Head of caudate nucleus (tissue), 42 donors: Measurements from ENCODE around the gene DGCR8.
A peak's percentile ranks its signal among the peaks of the same experiment; 100 is the strongest.

Experiments
- DNase-seq, 42 donors: peaks; one replicate each; pipeline versions ENCODE4 v3.0.0 to v3.0.0-alpha.2; 2020 to 2021; ENCODE audit warnings: mixed read lengths in 7 of 42
- intact Hi-C: fragments of 100-400 bp; cut with DNase I; formaldehyde crosslinking; loops from one replicate; pipeline ENCODE4 v1.15.0; 2022

Gene DGCR8

GRCh38 chr22:20101638-20102037 is 21.6 kb downstream of the DGCR8 start:
- intact Hi-C loops, result no loop called here
- no peak for DNase-seq

DNA sequence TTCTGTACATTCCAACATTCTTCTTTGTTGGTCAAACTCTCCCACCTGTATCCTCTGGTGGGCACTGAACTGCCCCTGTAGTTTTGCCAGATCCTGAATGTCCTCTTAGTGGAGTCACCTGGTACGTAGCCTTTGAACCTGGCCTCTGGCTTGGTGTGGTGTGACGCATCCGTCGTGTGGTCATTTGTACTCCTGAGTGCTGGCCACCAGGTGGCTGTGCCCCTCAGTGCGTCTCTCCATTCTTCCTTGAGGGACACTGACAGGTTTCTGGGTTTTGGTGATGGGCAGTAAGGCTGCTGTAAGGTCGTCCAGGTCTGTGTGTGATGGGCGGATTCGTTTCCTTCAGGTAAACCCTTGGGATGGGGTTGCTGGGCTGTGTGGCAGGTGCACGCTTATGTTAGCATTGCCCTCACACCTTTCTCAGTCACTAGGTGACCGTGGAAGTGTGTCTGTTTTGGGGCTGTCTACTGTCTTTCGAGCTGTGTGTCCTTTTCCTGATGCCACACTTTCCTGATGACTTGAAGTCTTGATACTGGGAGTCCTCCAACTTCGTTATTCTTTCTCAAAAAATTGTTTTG is 22.3 kb downstream of the DGCR8 start:
- intact Hi-C loops, result no loop called here
- DNase-seq, result no peak

- intact Hi-C loops, result no loop called here
Measured at GRCh38 chr22:20105456-20106204, 25.6 kb downstream of the DGCR8 start.

DNA sequence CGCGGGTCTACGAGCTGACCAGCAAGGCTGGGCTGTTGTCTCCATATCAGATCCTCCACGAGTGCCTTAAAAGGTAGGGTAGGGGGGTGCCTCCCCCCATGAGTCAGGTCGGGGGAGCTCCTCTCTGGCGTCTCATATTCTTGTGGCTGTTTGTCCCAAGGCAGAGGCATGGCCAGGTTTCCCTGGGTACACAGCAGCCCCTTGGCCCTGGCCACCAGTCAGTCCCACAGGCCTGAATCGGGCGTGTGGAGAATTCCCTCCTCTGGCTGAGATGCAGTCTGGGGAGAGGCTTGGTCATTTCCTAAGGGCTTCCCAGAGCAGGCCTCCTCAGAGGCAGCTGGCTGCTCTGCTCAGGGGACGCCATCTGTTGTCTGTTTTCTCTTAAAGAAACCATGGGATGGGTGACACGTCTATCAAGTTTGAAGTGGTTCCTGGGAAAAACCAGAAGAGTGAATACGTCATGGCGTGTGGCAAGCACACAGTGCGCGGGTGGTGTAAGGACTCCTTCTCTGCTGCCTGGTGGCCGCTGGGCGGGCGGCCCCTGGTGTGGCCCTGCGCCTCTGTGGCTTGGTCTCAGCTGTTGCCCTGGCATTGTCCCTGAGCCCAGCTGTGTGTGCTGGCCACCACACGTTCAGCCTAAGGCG is 26.3 kb downstream of the DGCR8 start:
- DNase-seq, result peak in 4 of 42 donors; percentile 33 to 58 (median 44)
- intact Hi-C loops, result no loop called here

More at GRCh38 chr22:20105456-20106204, 25.6 kb downstream of the DGCR8 start:
- DNase-seq, result no peak

GRCh38 chr22:20106849-20107237 is 26.8 kb downstream of the DGCR8 start:
- DNase-seq, result no peak
- intact Hi-C loops, result no loop called here

DNA sequence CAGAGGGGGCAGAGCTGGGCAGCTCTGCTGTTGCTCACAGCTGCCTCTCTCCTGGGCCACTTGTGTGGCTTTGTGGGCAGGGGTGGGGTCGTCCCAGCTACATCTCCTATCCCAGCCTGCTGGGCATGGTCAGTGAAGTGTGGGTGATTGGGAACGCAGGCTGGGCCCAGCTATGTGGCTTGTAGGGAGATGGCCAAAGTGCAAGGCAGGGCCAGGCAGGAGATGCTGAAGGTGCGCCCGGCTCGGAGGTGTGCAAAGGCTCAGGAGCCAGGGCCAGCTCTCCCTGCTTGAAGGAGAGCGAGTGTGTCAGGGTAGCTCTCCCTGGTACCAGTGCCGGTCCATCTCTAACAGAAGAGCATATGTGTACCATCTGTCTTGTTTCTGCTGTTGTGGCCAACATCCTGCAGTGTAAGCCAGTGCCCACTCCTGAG is 27.4 kb downstream of the DGCR8 start:
- no peak for DNase-seq
- intact Hi-C loops, result no loop called here

- intact Hi-C loops, result no loop called here
- peak in 1 of 42 donors; percentile 37 for DNase-seq
Measured at GRCh38 chr22:20107951-20108756, 28.1 kb downstream of the DGCR8 start.

- DNase-seq, result no peak
- intact Hi-C loops, result no loop called here
Measured at GRCh38 chr22:20108757-20109230, 28.8 kb downstream of the DGCR8 start.

GRCh38 chr22:20109411-20110358 is 29.6 kb downstream of the DGCR8 start:
- intact Hi-C loops, result no loop called here
- DNase-seq, result no peak

DNA sequence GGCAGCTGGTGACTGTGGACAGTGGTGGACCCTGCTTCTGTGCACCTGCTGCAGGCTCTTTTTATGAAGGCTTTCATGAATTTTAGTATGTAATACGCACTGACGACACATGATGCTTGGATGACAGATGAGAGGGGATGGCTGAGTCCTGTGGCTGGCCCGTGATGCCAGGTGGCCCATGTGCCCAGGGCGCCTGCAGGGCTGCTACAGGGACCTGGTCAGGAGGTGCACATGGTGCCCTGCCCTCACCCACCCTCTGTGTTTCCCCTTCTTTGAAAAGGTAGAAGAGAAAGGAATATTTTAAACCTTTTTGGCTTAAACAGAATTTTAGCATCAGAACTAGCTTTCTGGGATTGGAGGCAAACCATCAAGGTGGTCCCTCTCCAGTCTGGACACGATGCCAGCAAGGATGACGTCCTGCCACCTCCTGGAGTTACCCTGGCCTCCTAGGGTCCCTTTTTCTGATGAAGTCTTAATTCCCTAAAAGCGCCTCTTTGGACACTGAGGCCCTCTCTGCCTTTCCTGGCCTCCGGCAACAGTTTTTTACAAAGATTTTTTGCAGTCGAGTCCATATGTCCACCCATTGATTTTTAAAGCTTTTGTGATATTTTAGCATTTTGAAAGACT is 30.4 kb downstream of the DGCR8 start:
- intact Hi-C loops, result no loop called here
- no peak for DNase-seq

DNA sequence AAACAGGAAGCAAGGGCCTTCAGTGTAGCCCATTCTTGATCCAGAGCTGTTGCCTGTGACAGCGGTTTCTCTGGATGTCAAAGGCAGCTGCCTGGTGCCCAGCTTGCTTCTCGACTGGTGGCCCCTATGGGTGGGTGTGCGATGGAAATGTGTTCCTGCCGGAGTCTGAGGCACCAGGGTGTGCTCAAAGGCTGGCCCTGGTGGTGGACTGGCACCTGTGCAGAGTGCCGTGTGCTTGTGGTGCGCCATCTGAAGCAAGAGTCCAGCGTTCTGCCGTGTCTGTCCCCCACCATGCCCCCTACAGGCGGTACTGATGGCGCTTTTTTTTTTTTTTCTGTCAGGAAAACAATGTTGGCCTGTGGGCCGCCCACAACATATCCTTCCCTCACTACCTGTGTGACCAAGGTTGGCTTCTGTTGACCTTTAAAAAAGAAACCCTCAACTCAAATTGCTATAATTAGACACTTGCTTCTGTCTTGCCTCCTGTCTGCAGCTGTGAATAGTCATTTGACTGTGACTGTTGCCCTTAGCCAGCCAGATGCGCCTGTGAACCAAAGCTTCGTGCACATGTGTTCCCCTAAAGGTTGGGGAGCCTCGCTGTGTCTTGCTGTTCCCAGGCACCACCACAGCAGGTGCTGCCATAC is 31.1 kb downstream of the DGCR8 start:
- no peak for DNase-seq
- intact Hi-C loops, result no loop called here

DNA sequence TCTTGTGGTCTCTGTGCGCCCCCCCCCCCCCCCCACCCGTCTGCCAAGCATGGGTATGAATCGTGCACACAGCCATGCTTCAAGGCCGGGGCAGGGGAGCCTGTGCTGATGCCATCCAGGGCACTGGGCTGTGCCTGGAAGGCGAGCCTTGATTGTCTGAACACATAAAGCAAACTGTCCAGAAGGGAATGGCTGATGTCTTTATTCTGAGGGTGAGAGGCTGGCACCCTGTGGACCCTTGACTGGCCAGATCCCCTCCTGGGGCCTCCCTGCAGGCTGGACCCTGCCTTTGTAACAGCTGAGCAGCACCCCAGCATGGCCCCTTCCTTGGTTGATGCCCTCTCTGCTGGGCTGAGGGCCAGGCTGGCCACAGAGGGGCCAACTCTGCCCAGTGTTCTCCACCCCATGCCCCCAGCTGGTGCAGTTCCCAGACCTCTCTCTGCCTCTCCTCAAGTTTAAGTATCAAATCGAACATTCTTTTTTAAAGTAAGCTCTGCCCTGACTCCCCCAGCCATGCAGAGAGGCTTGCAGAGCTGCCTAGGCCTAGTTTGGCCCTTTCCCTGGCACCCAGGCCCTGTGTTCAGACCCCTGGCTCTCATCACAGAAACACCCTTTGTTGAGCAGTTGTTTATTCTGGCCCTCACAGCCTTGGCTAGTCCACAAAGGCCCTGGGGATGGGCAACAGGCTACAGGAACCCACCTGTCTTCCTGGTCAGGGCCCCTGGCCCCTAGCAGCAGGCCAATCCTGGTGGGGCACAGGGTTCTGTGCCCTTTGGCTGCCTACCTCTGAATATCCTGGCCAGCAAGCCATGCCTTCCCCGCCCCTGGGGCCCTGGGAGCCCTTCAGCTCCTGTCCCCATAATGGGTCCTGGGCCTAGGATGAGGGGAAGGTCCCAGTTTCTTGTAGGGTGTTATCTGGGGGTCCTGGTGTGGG is 31.9 kb downstream of the DGCR8 start:
- DNase-seq, result peak in 1 of 42 donors; percentile 53
- intact Hi-C loops, result no loop called here

- DNase-seq, result no peak
- intact Hi-C loops, result no loop called here
Measured at GRCh38 chr22:20112623-20113511, 32.8 kb downstream of the DGCR8 start.

GRCh38 chr22:20113551-20114310 is 33.7 kb downstream of the DGCR8 start:
- intact Hi-C loops, result no loop called here

More at GRCh38 chr22:20113551-20114310, 33.7 kb downstream of the DGCR8 start:
- DNase-seq, result no peak
